Measurements from ENCODE around the gene TNP1.

- TF ChIP-seq CTCF (IDR thresholded peaks at IDR 0.05) (no peak), USF2 (IDR thresholded peaks at IDR 0.05; ENCODE audit: borderline replicate concordance, low read depth, low read length) (no peak), SMC3 (IDR thresholded peaks at IDR 0.05; ENCODE audit: low read depth, low read length) (no peak), POLR2AphosphoS5 (IDR thresholded peaks at IDR 0.05; ENCODE audit: low read depth, low read length) (no peak), PBX3 (IDR thresholded peaks at IDR 0.05) (no peak), FOXM1 (IDR thresholded peaks at IDR 0.05; ENCODE audit: low read depth) (no peak), JUND (IDR thresholded peaks at IDR 0.05) (no peak), GABPA (IDR thresholded peaks at IDR 0.05; ENCODE audit: low read depth) (no peak), RAD21 (IDR thresholded peaks at IDR 0.05; ENCODE audit: low read length) (no peak), MAX (IDR thresholded peaks at IDR 0.05; ENCODE audit: low read depth) (no peak), CHD2 (IDR thresholded peaks at IDR 0.05; ENCODE audit: low read length, partially characterized antibody) (no peak), RFX5 (IDR thresholded peaks at IDR 0.05; ENCODE audit: low read length) (no peak)
Observed at GRCh38 chr2:216839688-216840087, 20.2 kb downstream of the TNP1 start.

All from SK-N-SH (cell line).